ENCODE data around the gene PKM. TPM values are rescaled to one million over a fixed set of nuclear protein-coding genes. Genes with fewer than 3 reads are reported as not detected.
A peak's percentile ranks its signal among the peaks of the same experiment; 100 is the strongest.

Gene PKM
- total RNA-seq, 1 donor from 2014 or later: 2,347 TPM

DNA sequence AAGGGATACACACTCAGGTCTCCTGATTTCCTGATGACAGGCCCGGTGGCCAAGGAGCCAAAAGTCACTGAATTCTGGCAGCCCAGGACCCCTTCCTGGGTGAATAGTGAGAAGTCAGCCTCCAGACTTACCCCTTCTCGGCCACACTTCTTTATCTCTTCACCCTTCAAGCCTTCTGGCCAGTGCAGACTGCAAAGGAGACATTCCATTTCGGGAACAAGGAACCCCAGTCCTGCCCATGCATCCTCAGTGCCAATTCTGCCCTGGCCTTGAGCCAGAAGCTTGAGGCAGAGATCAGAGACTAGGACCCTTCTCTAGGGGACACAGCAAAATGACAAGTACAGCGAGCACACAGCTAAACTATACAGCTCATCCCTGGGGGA is 62.2 kb downstream of the PKM start:
- peaks cover 6% of the 10 kb centered on the region for H3K27me3 Mint-ChIP-seq (ENCODE audit: low read depth)
- H3K4me1 Mint-ChIP-seq (ENCODE audit: low read depth): peaks cover 10% of the 10 kb centered on the region
- intact Hi-C loops (cut with micrococcal nuclease): no loop called here
- H3K4me3 Mint-ChIP-seq (ENCODE audit: low read depth): no peak overlapping the region
- H3K36me3 Mint-ChIP-seq (ENCODE audit: low read depth): no peaks in the 10 kb centered on the region
- no peak overlapping the region for H3K27ac Mint-ChIP-seq
- no peaks in the 10 kb centered on the region for H3K9me3 Mint-ChIP-seq
- no peak for DNase-seq (ENCODE audit: low spot score)

DNA sequence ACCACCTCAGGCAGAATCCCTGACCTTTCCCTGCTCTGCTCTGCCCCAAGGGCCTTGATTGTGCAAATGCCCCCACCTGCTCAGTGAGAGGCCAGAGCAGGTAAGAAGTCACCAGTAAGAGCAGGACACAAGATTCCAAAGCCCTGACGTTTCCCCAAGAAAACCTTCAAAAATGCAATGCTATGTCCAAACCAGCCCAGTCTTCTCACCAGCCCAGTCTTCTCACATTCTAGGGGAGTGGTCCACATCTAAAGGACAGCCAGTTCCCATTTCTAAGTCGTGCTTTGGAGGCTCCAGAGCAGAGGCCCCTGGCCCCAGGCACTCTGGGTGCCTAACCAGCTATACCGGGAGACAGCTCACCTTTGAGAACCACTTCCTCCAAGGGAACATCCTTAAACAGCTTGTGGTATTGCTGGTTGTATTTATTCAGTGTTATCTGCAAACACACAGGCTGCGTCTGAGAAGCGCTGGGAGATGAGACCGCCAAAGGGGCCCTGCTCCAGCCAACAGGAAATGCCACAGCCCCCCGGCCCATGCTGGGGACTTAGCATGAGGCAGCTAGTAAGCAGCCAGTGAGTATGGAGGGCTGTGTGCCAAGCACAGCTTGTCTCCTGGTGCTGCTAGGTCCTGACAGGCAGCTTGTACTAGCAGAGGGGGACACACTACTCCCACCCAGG is 62.7 kb downstream of the PKM start:
- no peak for DNase-seq (ENCODE audit: low spot score)
- intact Hi-C loops (cut with micrococcal nuclease): no loop called here
- H3K4me3 Mint-ChIP-seq (ENCODE audit: low read depth): no peak overlapping the region
- H3K9me3 Mint-ChIP-seq: no peaks in the 10 kb centered on the region
- no peak overlapping the region for H3K27ac Mint-ChIP-seq
- H3K36me3 Mint-ChIP-seq (ENCODE audit: low read depth): no peaks in the 10 kb centered on the region
- peaks cover 10% of the 10 kb centered on the region for H3K4me1 Mint-ChIP-seq (ENCODE audit: low read depth)
- H3K27me3 Mint-ChIP-seq (ENCODE audit: low read depth): peaks cover 6% of the 10 kb centered on the region

GRCh38 chr15:72167445-72167844 is 63.5 kb downstream of the PKM start:
- Mint-ChIP-seq H3K27me3 (ENCODE audit: low read depth) (peaks cover 6% of the 10 kb centered on the region), H3K27ac (no peak overlapping the region), H3K9me3 (no peaks in the 10 kb centered on the region), H3K4me3 (ENCODE audit: low read depth) (no peak overlapping the region), H3K4me1 (ENCODE audit: low read depth) (peaks cover 10% of the 10 kb centered on the region), H3K36me3 (ENCODE audit: low read depth) (no peaks in the 10 kb centered on the region)
- intact Hi-C loops (cut with micrococcal nuclease): no loop called here
- DNase-seq (ENCODE audit: low spot score): no peak

DNA sequence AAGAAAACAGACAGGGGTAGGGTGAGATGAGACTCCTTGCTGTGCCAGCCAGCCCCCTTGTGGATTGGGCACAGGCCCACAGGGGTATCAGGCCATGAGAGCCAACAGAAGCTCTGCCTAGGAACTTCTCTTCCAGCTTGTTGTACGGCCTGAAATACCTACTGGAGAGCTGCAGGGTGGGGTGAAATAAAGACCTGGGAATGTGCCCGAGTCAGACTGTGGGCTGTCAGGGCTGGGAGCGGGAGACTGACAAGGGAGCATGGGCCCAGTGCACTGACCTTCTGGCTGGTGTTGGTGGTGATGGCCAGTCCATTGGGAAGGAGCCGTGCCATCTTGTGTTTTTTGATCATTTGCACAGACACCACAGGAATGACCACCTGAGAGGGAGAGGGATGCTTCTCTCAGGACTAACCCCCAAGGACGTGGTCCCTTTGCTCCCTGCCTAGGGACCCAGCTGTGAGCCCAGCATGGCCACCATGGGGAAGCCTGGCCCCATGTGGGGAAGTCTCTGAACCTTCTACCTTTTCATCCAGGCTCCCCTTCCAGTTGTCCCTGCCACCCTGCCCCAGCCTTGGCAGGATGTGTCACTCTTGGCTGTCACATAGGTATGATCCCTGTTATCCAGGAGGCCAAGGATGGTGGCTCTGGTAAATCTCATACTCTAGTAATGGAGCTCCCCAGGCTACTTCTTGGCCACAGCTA is 64.1 kb downstream of the PKM start:
- DNase-seq (ENCODE audit: low spot score): no peak
- Mint-ChIP-seq H3K4me3 (ENCODE audit: low read depth) (no peak overlapping the region), H3K36me3 (ENCODE audit: low read depth) (no peaks in the 10 kb centered on the region)

GRCh38 chr15:72163719-72164118 is 67.3 kb downstream of the PKM start:
- H3K27me3 Mint-ChIP-seq (ENCODE audit: low read depth): peaks cover 5% of the 10 kb centered on the region
- DNase-seq (ENCODE audit: low spot score): no peak
- no peaks in the 10 kb centered on the region for H3K36me3 Mint-ChIP-seq (ENCODE audit: low read depth)
- no peak overlapping the region for H3K4me3 Mint-ChIP-seq (ENCODE audit: low read depth)
- intact Hi-C loops (cut with micrococcal nuclease): no loop called here
- peaks cover 5% of the 10 kb centered on the region for H3K4me1 Mint-ChIP-seq (ENCODE audit: low read depth)
- H3K9me3 Mint-ChIP-seq: no peaks in the 10 kb centered on the region
- H3K27ac Mint-ChIP-seq: no peak overlapping the region

More for the DNA sequence above, 64.1 kb downstream of the PKM start:
- Mint-ChIP-seq H3K9me3 (no peaks in the 10 kb centered on the region), H3K27ac (no peak overlapping the region), H3K4me1 (ENCODE audit: low read depth) (peaks cover 10% of the 10 kb centered on the region), H3K27me3 (ENCODE audit: low read depth) (peaks cover 6% of the 10 kb centered on the region)
- intact Hi-C loops (cut with micrococcal nuclease): no loop called here

GRCh38 chr15:72162569-72162968 is 68.4 kb downstream of the PKM start:
- Mint-ChIP-seq H3K36me3 (ENCODE audit: low read depth) (no peaks in the 10 kb centered on the region), H3K27me3 (ENCODE audit: low read depth) (peaks cover 3% of the 10 kb centered on the region), H3K4me1 (ENCODE audit: low read depth) (no peaks in the 10 kb centered on the region), H3K9me3 (no peaks in the 10 kb centered on the region), H3K27ac (no peak overlapping the region), H3K4me3 (ENCODE audit: low read depth) (no peak overlapping the region)
- no peak for DNase-seq (ENCODE audit: low spot score)
- intact Hi-C loops (cut with micrococcal nuclease): no loop called here

DNA sequence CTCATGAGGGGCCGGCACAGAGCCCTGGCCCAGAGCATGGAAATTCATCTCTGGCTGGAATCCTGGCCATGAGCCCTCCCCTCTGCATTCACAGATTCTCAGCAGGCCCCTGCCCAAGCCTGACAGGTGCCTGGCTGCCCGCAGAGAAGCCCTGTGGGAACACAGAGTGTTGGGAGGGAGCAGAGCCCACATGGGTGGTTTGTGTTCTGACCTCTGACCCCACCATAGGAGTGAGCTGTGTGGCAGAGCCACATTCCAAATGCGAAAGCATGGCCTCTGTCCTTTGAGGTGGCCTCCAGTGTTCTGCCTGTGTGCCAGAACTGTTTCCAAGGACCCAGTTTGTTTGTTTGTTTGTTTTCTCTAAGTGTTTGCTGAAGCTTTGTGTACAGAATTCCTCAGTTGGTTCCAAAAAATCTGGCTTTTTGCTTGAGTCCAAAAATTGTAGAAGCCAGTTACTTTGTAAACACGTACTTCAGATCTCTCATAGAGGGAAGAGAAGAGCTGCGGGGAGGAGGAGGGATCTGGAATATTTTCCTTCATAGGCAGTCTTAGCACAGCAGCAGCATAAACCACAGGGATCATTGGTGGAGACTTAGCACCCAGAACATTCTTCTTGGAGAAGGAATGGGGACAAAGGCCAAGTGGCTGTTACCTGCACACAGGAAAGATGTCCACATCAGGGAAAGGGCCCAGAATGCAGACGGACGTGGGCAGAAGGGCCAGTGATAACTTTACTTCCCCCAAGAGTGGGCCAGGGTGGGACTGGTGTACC is 69.4 kb downstream of the PKM start:
- peaks cover 3% of the 10 kb centered on the region for H3K27me3 Mint-ChIP-seq (ENCODE audit: low read depth)

DNA sequence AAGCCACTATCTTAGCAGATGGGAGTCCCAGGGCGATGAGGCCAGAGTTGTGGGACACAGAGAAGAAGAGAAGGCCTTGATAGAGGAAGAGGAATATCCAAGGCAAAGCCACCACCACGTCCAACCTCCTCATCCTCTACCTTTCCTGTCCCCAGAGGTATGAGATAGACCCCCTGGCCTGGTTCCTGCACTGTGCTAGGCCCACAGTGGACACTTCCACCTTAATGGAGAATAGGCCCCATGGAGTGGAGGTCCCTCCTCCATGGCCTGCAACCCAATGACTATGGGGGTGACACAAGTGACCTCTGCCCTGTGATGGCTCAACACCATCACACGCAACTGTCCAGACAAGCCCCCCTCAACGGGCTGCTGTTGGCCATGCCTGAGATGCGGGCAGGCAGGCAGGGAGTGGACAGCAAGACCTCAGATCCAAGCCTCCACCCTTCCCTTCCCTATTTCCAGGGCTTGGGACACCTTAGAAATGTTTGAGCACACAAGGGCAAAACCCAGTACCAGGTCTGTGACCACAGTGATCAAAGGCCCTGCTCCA is 70.2 kb downstream of the PKM start:
- no peak overlapping the region for H3K27ac Mint-ChIP-seq
- H3K9me3 Mint-ChIP-seq: no peaks in the 10 kb centered on the region
- peaks cover under 1% of the 10 kb centered on the region for H3K4me1 Mint-ChIP-seq (ENCODE audit: low read depth)
- intact Hi-C loops (cut with micrococcal nuclease): no loop called here
- no peak for DNase-seq (ENCODE audit: low spot score)
- no peaks in the 10 kb centered on the region for H3K36me3 Mint-ChIP-seq (ENCODE audit: low read depth)
- H3K27me3 Mint-ChIP-seq (ENCODE audit: low read depth): peaks cover 3% of the 10 kb centered on the region
- H3K4me3 Mint-ChIP-seq (ENCODE audit: low read depth): no peak overlapping the region

More for the DNA sequence above, 69.4 kb downstream of the PKM start:
- Mint-ChIP-seq H3K27ac (no peak overlapping the region), H3K4me3 (ENCODE audit: low read depth) (no peak overlapping the region), H3K4me1 (ENCODE audit: low read depth) (no peaks in the 10 kb centered on the region), H3K36me3 (ENCODE audit: low read depth) (no peaks in the 10 kb centered on the region), H3K9me3 (no peaks in the 10 kb centered on the region)
- intact Hi-C loops (cut with micrococcal nuclease): no loop called here
- DNase-seq (ENCODE audit: low spot score): no peak

DNA sequence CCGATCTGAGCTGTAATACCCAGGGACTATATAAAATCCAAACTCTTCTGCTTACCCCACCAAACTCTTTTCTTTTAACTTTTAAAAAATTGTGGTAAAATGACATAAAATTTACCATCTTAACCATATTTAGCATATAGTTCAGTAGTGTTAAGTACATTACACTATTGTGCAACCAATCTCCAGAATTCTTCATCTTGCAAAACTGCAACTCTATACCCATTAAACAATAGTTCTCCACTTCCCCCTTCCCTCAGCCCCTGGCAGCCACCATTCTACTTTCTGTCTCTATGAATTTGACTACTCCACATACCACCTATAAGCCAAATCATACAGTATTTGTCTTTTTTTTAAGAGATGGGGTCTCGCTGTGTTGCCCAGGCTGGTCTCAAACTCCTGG is 74.1 kb downstream of the PKM start:
- Mint-ChIP-seq H3K27me3 (ENCODE audit: low read depth) (peaks cover 3% of the 10 kb centered on the region), H3K4me3 (ENCODE audit: low read depth) (no peak overlapping the region), H3K9me3 (no peaks in the 10 kb centered on the region), H3K4me1 (ENCODE audit: low read depth) (peaks cover 2% of the 10 kb centered on the region), H3K27ac (no peak overlapping the region), H3K36me3 (ENCODE audit: low read depth) (no peaks in the 10 kb centered on the region)
- DNase-seq (ENCODE audit: low spot score): no peak
- intact Hi-C loops (cut with micrococcal nuclease): loop anchor here (1.0 to 5.0 kb wide), 2 partner anchors 375 to 413 kb away; no protein-coding TSS in a partner anchor

DNA sequence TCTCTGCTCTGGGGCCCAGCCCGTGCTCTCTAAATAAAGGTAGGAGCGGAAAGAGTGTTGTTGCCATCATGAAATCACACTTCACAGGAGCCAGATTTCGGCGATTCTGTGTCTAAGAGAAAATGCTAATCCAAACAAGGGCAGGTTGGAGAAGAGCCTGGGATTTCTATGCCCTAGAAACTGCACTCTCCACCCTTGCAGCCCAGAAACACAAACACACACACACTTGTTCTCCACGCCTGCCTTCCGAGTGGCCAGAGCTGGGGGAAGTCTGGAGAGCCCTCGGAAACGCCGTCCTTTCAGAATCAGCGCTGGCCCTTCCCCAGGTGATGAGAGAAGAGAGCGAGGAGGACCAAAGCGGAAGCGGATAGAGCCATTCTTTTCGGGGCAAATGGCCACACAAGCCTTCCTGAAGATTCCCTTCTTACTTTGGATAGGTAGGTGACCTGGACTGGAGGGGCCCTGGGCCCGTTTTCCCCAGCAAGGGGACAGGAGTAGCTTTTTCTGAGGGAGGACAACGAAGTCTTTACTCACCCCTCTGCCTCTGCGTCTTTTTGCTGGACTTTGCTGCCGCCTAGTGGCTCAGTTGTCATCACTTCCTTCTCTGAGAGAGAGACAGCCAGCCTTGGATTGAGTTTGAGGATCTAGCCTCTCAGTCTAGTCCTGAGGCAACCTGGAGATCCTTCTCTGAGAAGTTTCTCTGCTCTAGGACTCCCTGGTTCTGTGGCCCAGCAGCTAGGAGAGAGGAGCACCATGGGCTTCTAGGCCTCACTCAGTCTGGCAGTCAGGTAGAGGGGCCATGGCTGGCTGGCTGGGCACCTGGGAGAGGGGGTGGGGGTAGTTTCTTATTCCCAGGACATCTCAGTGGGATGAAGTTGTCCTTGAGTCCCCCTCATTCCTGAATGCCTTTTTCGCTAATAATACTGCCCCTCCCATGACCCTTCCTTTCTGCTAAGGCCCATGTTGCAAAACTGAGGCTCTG is 75.1 kb downstream of the PKM start:
- H3K4me3 Mint-ChIP-seq (ENCODE audit: low read depth): peak overlapping the region; percentile 71
- no peak overlapping the region for H3K27ac Mint-ChIP-seq
- intact Hi-C loops (cut with micrococcal nuclease): loop anchor here (1.0 to 5.0 kb wide), 2 partner anchors 374 to 412 kb away; no protein-coding TSS in a partner anchor
- DNase-seq (ENCODE audit: low spot score): peak; percentile 69
- H3K9me3 Mint-ChIP-seq: no peaks in the 10 kb centered on the region
- H3K36me3 Mint-ChIP-seq (ENCODE audit: low read depth): no peaks in the 10 kb centered on the region
- peaks cover 3% of the 10 kb centered on the region for H3K27me3 Mint-ChIP-seq (ENCODE audit: low read depth)
- peaks cover 2% of the 10 kb centered on the region for H3K4me1 Mint-ChIP-seq (ENCODE audit: low read depth)

GRCh38 chr15:72155003-72155621 is 75.9 kb downstream of the PKM start:
- no peak overlapping the region for H3K4me3 Mint-ChIP-seq (ENCODE audit: low read depth)
- intact Hi-C loops (cut with micrococcal nuclease): loop anchor here (5.0 kb wide), 1 partner anchor 373 kb away; no protein-coding TSS in a partner anchor
- DNase-seq (ENCODE audit: low spot score): no peak

More at GRCh38 chr15:72155003-72155621, 75.9 kb downstream of the PKM start:
- Mint-ChIP-seq H3K27ac (no peak overlapping the region), H3K9me3 (no peaks in the 10 kb centered on the region), H3K27me3 (ENCODE audit: low read depth) (peaks cover 3% of the 10 kb centered on the region), H3K4me1 (ENCODE audit: low read depth) (peaks cover 2% of the 10 kb centered on the region), H3K36me3 (ENCODE audit: low read depth) (no peaks in the 10 kb centered on the region)

Measured in activated T-helper 2 cell treated with anti-CD3 and anti-CD28 coated beads, Interferon-gamma antibody, Interleukin-2, Interleukin-4, amounts not matched to agents 10 μg/mL and 5 μg/mL and 100 μg/mL, durations not matched to agents 14 hours and 24 hours and 36 hours (primary cell).